Coronary artery (tissue), 2 donors: Measurements from ENCODE around the gene PGLYRP1.

Experiments
- DNase-seq: peaks from one replicate; pipeline ENCODE4 v3.0.0-alpha.2; 2017; ENCODE audit warnings: low spot score
- H3K27ac ChIP-seq, 2 donors: fragments of 200-600 bp; sonication (generic); one replicate each; pipeline ENCODE4 v1.5.1; 2016 to 2019
- H3K4me3 ChIP-seq: fragments of 200-600 bp; sonication (generic); 2 replicates; pipeline ENCODE4 v1.5.1; 2016; ENCODE audit warnings: mild to moderate bottlenecking, moderate library complexity
- CTCF ChIP-seq: fragments of 200-600 bp; sonication (generic); IDR thresholded peaks from one replicate; pipeline ENCODE4 v1.5.1; 2019; ENCODE audit warnings: antibody characterized with exemption

Gene PGLYRP1

GRCh38 chr19:46022431-46023310 is at the start of gene PGLYRP1:
TSS of gene PGLYRP1 (minus strand) at chr19:46023053. CDS start at chr19:46023021, 32 bp downstream.
- Histone ChIP-seq H3K27ac (no peak within 1 kb of the TSS), H3K4me3 (no peak within 1 kb of the TSS)
- no peak for DNase-seq
- no peak for TF ChIP-seq CTCF

- TF ChIP-seq CTCF: no peak
- Histone ChIP-seq H3K4me3 (no peak overlapping the region), H3K27ac (no peak overlapping the region)
- no peak for DNase-seq
These were observed 47.0 kb upstream of the PGLYRP1 start for GRCh38 chr19:46069806-46070341.

- no peak for DNase-seq
These were observed 45.7 kb upstream of the PGLYRP1 start for GRCh38 chr19:46068345-46069258.

GRCh38 chr19:46067691-46068090 is 44.8 kb upstream of the PGLYRP1 start:
- no peak for DNase-seq
- H3K4me3 ChIP-seq: no peak overlapping the region
- no peak overlapping the region for H3K27ac ChIP-seq
- TF ChIP-seq CTCF: no peak

More at GRCh38 chr19:46068345-46069258, 45.7 kb upstream of the PGLYRP1 start:
- Histone ChIP-seq H3K4me3 (no peak overlapping the region), H3K27ac (no peak overlapping the region)
- TF ChIP-seq CTCF: no peak

GRCh38 chr19:46066471-46066870 is 43.6 kb upstream of the PGLYRP1 start:
- H3K4me3 ChIP-seq: no peak overlapping the region
- no peak for TF ChIP-seq CTCF
- H3K27ac ChIP-seq: no peak overlapping the region

GRCh38 chr19:46065486-46066071 is 42.7 kb upstream of the PGLYRP1 start:
- TF ChIP-seq CTCF: no peak
- H3K27ac ChIP-seq: no peak overlapping the region
- DNase-seq: no peak
- no peak overlapping the region for H3K4me3 ChIP-seq

More at GRCh38 chr19:46066471-46066870, 43.6 kb upstream of the PGLYRP1 start:
- no peak for DNase-seq
